NCI-H82 treated with DMSO at 0.1 percent for 48 hours (cell line): ENCODE measurements around the gene CPOX.

Experiments
- DNase-seq: peaks from one replicate; lab custom pipeline; 2025; ENCODE audit not compliant: unreplicated experiment; lab: John Stamatoyannopoulos, UW

Gene CPOX

DNA sequence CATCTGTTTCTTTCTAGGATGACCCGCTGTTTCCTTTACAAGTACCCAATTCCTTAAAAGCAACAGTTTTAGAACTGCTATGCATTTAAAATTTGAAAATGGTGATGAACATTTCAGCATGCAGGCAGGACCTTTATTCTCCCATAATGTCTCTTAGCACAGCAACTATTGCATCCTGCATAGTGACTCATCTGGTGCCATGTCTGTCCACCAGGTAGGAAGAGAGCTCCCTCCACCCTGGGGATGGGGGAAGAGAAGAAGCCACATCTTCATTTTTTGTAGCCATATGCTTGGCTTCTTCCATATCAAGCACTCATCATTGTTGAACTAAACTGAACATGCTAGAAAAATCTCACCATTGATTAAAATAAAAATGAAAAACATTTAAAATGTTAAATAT, 51.7 kb downstream of the CPOX start:
- DNase-seq, result no peak

DNA sequence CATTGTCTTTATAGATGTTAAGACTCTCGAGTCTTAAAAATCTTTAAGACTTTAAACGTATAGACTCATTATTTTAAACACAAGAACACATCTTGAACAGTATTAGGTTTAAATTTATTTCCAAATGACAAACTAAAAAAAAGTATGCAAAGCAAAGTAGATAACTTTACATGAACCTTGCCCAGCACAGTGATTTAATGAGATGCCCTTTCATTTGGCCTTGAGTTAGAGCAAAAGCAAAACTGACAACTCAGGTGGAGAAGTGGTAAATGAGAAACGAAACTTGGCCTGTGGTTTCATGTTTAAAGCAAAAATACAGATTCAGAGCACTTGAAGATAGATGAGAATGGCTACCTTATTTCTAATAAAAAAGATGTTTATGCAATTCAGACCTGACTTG, 53.1 kb downstream of the CPOX start:
- no peak for DNase-seq

DNA sequence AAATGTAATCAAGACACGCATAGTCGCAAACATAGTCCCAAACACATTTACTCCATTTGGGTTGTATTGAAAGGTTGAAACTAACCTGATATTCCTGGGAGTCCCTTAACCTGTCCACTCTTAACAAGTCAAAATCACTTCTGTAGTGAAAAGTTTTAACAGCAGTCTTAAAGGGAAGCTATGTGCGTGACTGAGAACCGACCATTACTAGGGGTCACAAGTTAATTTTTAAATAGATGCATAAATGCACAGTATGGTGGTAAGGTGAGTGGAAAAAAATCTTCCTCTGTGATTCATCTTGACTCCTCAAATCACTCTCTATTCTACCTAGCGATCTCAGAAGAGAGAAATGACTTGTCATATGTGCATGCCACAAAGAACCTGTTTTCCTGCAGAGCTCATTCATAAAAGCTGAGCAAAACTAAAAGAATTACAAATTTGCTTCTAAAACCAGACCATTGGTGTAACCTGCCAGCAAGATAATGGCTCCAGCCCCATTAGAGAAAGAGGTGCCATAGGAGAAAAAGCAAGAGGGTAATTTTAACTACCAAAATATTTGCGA, 56.9 kb downstream of the CPOX start:
- DNase-seq, result no peak

DNA sequence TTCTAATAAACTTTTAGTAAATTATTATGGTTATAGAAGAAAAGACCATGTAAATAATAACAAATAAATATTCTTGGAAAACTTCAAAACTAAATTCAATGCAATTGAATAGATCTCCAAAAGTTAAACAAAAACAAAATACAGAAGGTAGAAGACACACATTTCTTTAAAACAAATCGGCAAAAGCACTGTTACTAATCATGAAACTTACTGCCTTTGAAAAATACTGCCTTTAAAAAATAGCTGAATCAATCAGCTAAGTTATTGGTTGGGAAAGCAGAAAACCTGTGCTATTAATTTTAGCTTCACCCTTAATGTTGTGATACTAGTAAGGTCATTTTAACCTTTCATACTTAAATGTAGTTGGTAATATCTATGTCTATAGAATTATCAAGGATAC, 58.7 kb downstream of the CPOX start:
- DNase-seq, result no peak

DNA sequence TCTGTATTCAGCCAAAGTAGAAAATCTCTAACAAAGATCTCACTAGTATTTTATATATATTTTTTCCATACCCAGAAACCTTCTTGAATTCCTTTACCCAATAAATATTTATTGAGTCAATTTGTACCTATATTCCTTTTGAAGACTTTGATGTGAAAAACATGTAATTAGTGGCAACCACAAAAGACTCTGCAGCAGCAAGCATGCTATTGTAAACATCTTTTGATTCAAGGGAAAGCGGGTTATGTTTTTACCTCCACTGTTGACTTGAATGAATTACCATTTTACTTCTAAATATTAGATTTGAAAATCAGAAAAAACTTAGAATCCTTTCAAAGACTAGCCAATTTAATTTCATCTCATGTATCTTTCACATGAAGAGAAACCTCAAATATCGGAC, 59.2 kb downstream of the CPOX start:
- no peak for DNase-seq

DNA sequence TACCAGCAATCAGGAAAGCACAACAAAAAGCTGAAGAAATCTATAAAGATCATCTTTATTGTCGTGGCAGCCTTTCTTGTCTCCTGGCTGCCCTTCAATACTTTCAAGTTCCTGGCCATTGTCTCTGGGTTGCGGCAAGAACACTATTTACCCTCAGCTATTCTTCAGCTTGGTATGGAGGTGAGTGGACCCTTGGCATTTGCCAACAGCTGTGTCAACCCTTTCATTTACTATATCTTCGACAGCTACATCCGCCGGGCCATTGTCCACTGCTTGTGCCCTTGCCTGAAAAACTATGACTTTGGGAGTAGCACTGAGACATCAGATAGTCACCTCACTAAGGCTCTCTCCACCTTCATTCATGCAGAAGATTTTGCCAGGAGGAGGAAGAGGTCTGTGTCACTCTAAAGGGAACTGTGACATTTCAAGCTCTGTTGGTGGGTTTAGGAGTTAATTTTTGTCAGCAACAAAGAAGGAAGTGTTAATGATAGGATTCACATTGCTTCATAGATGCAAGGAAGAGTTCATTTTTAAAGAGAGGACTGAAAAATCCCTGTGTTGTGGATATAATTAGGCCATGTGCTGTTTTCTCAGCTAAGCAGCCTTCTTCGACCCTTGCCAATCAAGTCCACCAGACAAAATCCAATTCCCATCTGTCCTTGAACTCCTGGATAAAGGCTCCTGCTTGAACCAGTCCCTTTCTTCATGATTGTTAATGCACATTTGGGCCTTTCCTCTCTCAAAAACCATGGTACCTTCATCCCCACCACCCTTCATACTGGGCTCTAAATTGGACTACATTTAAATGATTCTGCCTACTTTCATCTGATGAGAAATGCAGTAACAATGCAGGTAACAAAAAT, 60.5 kb downstream of the CPOX start:
- no peak for DNase-seq

DNA sequence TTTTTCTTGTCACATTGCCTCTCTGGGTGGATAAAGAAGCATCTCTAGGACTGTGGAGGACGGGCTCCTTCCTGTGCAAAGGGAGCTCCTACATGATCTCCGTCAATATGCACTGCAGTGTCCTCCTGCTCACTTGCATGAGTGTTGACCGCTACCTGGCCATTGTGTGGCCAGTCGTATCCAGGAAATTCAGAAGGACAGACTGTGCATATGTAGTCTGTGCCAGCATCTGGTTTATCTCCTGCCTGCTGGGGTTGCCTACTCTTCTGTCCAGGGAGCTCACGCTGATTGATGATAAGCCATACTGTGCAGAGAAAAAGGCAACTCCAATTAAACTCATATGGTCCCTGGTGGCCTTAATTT, 61.2 kb downstream of the CPOX start:
- no peak for DNase-seq

DNA sequence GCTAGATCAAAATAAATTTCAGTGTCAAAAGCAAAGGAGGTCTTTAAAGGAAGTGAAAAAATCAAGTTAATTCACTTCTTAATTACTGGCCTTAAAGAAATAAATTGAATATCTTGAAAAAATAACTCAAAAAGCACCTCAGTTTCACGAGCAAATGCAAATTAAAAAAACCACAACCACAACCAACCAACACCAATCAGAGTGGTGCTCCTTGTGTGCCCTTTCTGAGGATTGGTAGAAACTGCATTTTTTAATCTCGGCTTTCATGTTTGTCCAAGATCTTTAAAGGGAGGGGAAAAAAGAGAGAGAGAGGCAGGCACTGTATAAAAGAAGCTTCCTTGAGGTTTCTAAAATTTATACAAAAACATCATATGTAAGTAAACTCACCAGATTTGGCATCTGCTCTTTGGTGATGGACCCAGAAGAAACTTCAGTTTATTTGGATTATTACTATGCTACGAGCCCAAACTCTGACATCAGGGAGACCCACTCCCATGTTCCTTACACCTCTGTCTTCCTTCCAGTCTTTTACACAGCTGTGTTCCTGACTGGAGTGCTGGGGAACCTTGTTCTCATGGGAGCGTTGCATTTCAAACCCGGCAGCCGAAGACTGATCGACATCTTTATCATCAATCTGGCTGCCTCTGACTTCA, 61.7 kb downstream of the CPOX start, which contains the start of gene GPR15:
Gene GPR15, plus strand, starts transcription at position 357 of the 653 bp plus-strand sequence. Its CDS starts 56 bp downstream, at position 413.
- DNase-seq, result no peak

DNA sequence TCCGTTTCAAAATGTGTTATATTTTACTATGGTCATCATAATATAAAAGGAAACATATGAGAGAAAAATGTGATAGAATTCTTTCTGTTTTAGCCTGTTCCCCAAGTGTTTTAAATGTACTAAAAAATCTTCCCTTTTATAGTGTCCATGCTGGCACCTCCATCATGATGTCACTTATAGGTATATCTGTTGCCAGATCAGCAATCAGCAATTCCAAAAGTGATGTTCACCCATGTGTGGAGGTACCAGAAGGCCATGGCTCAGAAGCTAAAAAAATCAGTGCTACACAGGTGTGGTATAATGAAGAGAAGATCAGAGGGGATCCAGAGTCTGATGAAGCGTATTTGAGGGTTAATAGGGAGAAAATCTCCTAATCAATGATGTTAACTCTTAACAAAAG, 62.7 kb downstream of the CPOX start:
- no peak for DNase-seq

DNA sequence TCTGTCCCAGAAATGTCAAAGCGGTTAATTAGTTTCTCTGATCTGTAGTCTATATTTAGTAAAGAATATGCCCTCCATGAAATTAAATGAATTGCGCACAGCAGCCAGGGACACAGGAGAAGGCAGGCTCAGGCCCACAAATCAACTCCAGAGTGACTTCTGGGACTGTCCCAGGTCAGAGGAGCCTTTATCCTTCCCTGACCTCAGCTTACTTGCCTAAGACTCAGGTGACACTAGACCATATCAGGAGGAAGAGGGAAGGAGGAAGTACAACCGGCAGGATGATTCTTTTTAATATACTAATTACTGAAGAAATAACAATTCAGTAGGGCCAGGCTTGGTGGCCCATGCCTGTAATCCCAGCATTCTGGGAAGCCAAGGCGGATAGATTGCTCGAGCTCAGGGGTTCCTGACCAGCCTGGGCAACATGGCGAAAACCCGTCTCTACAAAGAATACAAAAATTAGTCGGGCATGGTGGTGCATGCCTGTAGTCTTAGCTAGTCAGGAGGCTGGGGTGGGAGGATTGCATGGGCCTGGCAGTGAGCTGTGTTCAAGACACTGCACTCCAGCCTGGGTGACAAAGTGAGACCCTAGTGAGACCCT, 63.5 kb downstream of the CPOX start:
- no peak for DNase-seq
